NOMO-1 treated with dmso at 0.1 percent for 144 hours (cell line): ENCODE results near the gene AXIN1.
"Not testable (repeated sequence)": the region's sequence is repeated elsewhere in the genome, so short reads cannot be mapped to it uniquely, and the experiment has no call there.

Source experiments
- DNase-seq: peaks from one replicate; lab custom pipeline; 2025; ENCODE audit not compliant: unreplicated experiment; lab: John Stamatoyannopoulos, UW

Gene AXIN1

DNA sequence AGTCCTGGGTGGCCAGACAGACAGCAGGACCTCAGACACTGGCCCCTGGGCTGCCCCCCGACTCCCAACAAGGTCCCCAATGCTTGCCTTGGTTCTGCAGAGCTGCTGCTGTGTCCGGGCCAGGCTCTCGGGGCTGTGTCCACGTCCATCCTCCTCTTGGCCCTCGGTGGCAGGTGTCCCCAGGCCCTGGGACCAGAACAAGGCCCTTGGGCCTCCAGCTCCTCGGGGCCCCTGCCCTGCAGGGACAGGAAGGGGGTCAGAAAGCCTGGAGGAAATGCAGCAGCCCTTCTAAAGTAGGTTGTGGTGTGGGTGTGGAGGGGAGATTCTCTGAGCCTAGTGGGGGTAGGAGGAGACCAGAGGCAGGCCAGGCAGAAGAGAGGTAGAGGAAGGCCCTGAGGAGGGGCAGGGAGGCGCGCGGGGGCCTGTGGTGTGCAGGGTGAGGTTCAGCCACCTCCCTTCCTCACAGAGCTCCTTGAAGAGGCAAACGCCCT is 2.5 kb upstream of the AXIN1 start:
- DNase-seq = no peak

DNA sequence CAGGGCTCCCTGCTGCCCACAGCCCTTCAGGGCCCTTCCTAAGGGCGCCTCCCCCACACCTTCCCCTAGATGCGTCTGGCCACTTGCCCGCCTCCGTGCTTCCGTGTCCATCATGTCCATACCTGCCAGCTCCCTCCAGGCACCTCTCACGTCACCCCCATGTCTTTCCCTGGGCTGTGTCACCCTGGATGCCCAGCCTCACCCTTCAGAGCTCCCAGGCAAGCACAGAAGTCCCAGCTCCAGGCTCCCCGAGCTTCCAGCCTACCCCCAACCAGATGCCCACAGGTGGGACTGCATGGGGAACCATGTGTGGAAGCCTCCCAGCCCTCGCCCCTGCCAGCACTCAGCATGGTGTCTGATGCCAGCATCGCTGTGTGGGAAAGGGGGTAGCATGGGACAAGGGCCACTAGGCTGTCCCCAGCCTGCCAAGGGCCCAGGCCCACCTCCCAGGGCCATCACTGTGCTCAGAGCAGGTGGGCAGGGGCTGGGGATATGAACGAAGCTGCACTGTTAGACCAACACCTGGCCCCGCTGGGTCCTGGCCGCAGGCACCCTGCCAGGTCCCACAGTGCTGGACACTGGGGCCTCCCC is 1.9 kb upstream of the AXIN1 start:
- no peak for DNase-seq

DNA sequence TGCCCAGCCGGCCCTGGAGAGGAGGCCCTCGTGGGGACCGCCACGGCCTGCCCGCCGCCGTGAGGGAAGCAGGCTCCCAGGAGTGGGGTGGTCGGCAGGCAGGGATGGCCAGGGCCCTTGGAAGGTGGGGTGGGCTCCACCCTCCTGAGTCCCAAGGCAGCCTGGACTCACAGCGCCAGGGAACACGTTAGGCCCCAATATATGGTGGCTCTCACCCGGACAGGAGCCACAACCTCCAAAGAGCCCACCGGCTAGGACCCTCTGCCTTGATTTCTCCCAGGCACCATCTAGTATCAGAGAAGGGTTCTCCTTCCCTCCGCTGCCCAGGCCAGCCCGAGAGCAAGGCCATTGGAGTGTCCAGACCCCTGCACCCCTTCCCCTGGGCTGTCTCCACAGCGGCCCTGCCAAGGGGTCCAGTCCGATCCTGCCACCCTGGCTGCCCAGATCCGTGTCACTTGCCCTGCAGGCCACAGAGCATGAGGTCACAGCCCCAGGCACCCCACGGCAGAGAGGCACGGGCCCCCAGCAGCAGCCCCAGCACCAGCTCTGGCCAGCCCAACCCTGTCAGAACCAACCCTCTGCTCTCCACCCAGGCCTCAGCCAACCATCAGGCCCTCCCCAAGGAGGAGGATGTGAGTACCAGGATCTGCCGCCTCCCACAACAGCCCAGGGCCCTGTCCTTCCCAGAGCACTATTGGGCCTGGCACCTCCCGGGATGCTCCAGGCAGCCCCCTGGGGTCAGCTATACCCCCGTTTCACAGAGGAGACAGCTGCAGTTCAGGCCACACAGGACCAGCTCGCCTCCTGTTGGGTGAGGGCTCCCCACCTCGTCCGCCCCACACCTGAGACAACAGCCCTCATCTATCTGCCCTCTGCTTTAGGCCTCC is 1.1 kb upstream of the AXIN1 start:
- DNase-seq = no peak

DNA sequence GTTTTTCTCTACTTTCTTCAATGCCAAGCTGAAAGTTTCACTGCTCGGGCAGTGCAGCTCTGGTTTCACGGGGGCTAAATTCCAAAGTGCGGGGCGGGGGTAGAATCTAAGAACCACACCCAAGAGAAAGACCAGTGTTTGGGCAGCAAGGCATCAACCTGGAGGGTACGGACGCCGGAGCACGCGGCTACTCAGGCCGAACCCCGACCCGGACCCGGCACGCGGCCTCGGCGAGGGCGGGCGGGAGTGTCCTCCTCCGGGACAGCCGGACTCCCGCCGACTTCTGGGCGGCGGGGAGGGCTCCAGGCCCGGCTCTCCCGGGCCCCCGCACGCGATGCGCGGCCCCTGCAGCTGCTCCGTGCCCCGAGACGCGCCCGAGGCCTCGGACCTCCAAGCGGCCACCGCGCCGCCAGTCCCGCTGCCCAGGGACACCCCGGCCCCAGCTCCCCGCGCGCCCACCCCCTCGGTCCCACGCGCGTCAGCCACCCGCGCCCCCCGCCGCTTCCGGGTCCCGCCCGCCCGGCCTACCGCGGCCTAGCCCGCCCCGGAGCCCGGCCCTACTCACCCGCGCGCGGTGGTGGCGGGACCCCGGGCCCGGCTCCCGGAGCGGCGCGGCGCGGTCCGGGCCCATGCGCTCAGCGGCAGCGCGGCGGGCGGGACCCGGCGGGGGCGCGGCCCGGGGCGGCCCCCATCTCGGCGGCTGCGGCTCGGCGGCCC is 561 bp downstream of the AXIN1 start:
- no peak for DNase-seq

DNA sequence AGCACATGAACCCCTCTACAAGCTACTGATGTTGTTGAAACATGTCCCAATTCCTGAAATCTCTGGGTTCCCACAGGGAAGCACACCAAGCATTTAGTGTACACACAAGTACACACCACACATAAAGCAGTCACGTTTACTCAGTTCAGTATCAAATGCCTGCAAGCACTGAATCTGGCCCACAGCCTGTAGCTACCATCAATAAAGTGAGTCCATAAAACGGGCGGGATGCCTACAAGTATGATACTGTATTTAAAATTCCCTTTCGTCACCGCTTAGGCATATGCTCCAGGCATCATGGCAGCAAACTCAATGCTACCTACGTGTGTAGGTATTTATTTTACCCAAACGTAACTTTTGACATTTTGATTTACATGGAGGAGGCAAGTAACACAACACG is 2.3 kb downstream of the AXIN1 start:
- no peak for DNase-seq

DNA sequence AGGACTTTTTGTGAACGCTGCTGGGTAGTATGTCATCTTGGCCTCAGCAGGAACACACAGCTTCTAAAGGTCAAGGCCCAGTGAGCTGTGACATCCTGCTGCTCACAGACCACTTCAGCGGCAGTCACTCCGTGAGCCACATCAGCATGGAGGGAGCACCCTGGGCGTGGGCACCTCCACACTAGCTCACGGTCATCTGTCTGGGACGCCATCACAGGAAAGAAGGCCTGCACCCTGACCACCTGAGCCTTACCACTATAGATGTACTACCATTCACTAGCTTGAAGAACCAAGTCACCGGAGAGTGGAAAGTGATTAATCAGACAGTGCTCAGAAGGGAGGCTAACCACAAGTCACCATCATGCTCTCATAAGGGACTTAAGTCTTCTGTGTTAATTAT is 3.3 kb downstream of the AXIN1 start:
- no peak for DNase-seq

DNA sequence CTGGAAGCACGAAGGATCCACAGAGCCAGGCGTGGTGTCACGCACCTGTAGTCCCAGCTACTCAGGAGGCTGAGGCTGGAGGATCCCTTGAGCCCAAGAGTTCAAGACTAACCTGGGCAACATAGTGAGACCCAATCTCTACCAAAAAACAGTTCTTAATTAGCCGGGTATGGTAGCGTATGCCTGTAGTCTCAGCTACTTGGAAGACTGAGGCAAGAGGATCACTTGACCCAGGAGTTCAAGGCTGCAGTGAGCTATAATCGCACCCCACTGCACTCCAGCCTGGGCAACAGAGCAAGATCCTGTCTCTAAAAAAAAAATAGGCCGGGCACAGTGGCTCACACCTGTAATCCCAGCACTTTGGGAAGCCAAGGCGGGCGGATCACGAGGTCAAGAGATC is 4.0 kb downstream of the AXIN1 start:
- not testable (repeated sequence) for DNase-seq

DNA sequence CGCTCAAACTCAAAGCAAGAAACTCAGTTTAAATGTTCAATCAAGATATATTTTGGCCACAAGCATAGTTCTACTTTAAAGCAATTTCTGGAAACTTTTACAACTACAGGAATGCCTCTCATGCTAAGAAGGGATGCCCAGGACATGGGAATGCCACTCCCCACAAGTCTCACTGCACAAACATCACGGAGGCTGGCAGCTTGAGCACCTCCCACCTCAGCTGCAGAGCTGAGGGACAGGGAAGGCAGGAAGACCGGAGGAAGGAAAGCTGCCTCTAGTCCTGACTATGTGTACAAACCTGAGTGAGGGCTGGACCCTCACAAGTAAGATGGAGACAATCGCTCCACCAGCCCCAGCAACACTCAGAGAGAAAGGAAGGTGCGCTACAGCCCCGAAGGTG is 5.3 kb downstream of the AXIN1 start:
- DNase-seq = no peak

DNA sequence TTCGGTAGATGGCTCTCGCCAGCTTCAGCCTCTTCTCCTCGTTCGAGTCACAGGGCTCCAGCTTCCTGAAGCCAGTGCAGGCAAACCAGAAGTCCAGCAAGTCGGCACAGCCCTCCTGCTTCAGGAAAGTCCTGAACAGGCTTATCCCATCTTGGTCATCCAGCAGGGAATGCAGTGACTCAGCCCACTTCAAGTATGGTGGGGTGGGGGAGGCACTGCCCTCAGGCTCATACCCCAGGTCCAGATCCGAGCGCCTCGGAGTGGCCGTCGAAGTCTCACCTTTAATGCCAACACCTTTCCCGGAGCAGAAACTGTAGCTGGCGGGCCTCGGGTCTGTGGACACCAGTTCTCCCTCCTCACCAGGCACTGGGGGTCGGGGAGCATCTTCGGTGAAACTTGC is 5.9 kb downstream of the AXIN1 start:
- DNase-seq = no peak

DNA sequence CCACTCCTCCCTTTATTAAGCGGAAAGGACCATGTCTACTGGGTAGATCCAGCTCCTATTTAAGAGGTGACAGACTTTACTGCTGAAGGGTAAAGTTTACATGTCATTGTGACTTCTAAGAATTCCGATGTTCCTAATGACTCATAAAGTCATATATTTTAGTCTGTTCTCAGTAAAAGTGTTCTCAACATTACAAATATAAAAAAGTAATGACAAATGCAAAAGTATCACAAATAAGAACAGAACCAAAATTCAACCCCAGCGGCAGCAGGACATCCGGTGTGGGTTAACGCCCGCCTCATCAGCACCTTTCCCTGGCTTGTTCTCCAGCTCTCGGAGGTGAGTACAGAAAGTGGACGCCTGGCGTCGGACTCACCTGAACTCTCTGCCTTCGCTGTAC is 6.8 kb downstream of the AXIN1 start:
- DNase-seq = no peak

DNA sequence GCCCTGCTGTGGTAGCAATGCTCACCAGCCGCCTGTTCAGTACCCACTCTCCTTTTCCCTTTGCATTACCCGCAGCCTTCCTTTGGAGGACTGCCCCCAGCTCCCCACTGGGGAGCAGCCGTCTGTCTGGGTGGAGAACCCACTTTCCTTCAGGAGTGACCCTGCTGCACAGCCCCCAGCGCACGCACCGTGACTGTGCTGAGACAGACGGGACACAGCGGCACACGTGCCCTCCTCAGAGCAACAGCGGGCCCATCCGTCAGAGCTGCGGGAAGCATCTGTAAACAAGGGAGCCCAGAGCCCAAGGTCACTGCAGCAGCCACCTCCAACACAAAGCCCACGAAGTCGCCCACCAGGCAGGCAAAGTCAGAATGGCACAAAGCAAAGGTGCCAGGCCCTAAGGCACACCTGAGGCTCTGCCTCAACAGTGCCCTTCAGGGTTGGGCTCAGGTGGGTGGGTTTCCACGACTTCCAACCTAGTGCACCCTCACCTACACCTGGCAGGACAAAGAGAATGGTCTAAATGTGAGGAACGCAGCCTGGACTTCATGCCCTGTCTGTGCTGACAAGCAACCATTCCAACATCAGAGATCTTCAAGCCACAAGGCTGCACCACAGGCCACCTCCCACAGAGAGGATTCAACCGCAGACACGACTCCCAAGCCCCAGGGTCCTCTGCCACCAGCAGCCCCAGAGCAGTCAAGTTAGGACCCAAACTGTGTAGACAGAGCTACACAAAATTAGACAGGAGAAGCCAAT is 9.9 kb downstream of the AXIN1 start:
- DNase-seq = no peak

DNA sequence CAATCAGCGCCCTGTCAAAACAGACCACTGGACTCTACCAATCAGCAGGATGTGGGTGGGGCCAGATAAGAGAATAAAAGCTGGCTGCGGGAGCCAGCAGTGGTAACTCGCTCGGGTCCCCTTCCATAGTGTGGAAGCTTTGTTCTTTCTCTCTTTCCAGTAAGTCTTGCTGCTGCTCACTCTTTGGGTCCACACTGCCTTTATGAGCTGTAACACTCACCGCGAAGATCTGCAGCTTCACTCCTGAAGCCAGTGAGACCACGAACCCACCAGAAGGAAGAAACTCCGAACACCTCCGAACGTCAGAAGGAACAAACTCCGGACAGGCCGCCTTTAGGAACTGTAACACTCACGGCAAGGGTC is 10.6 kb downstream of the AXIN1 start:
- DNase-seq = not testable (repeated sequence)

DNA sequence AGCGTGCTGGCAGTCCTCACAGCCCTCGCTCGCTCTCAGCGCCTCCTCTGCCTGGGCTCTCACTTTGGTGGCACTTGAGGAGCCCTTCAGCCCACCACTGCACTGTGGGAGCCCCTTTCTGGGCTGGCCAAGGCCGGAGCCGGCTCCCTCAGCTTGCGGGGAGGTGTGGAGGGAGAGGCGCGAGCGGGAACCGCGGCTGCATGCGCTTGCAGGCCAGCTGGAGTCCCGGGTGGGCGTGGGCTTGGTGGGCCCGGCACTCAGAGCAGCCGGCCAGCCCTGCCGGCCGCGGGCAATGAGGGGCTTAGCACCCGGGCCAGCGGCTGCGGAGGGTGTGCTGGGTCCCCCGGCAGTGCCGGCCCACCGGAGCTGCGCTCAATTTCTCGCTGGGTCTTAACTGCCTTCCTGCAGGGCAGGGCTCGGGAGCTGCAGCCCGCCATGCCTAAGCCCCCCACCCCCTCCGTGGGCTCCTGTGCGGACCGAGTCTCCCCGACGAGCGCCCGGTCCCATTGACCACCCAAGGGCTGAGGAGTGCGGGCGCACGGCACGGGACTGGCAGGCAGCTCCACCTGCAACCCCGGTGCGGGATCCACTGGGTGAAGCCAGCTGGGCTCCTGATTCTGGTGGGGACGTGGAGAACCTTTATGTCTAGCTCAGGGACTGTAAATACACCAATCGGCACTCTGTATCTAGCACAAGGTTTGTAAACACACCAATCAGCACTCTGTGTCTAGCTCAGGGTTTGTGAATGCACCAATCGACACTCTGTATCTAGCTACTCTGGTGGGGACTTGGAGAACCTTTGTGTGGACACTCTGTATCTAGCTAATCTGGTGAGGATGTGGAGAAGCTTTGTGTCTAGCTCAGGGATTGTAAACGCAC is 11.2 kb downstream of the AXIN1 start:
- DNase-seq = not testable (repeated sequence)

DNA sequence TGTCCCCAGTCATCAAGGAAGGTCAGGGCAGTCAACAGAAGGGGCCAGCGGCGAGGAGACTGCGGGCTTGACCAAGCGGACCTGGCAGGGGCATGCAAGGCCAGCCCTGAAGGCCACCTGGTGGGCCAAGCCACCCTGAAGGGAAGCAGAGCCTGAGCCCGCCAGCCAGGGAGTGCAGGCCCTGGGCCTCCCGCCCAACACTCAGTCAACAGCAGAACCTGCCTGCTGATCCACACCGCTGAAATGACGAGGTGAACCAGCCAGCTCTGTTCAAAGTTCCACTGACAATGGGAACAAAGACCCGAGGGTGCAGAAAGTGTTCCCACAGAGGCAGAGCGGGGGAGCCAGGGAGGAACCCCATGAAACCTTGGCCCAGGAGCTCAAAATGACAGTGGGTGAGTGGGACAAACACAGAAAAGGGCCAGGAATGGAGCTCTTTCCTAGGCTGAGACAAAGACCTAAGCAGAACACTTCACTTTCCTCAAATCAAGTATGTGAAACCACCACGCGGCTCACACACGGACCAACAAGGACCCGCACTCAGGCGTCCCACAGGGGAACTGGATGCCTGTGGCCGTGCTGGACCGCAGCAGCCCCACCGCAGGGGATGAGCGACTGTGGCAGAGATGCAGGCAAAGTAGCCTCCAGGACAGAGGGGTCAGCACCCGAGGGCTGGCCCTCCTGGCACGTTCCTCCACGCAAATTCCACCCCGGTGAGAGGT is 12.0 kb downstream of the AXIN1 start:
- no peak for DNase-seq

DNA sequence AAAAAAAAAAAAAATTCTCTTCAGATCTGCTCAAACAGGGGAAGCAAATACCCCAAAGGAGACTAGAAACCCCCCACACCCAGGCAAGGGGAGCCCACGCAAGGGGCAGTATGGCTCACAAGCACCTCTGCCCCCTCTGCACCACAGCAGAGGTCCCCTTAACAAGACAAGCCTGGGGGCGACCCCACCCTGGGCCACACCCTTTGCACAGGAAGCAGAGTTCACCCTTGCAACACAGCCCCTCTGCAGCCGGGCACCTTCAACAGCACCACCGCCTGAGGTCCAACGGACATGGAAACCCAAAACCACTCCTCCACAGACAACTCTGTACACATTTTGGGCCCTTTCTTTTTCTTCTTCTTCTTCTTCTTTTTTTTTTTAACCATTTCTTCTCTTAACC is 12.8 kb downstream of the AXIN1 start:
- DNase-seq = peak; percentile 84

DNA sequence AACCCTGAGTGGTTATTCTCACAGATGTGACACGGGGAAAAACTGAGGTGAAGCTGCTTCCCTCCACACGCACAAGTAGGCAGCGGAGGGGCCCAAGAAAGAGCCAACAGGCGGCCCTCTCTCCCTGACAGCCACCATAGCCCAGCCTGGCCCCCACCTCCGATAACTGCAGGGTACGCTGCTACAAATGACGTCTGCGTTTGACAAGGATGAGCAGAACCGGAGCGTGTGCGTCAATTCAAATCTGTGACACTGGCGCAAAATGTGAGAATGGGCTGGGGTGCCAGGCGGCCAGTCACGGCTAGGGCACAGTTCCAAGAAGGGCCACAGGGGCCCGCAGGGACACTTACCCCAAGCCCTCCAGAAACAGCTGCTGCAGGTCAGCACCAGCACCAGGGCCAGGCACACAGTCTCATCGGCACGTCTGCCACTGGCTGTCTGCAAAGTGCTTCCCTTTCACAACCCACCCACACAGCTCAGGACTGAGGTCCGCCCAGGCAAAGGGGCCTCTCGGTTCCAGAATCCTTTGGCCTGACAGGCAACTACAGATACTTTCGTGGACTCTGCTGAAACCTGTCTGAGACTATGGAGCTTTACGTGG is 14.4 kb downstream of the AXIN1 start:
- DNase-seq = peak; percentile 26

DNA sequence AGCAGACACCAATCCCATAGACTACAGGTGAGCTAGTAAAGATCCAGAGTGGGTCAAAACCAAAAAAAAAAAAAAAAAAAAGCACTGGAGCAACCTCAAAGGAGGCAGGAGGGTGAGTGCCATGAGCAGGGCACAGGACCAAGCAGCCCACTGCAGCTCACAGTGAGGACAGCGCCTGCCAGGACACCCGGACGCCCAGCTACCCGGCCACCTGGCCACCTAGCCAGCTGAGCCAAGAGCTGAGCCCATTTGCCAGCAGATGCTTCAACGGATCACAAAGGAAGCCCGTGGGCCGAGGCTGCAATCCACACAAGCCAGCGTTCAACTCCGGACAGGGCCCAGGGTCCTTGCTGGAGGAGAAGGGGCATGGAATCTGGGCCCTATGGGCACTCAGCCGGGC is 15.1 kb downstream of the AXIN1 start:
- DNase-seq = no peak

DNA sequence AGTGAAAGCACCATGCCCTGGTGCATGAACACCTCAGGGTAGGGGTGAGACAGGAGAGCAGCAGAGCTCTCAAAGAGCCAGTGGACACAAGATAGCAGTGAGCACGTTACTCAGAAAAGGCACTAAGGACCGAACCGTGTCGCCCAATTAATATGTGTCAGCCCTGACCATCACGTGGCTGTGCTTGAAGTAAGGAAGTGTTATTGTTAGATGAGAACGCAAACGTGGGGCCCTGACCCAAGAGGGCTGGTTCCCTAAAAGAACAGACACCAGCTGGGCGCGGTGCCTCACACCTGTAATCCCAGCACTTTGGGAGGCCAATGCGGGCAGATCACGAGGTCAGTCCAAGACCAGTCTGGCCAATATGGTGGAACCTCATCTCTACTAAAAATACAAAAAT is 16.3 kb downstream of the AXIN1 start:
- DNase-seq = no peak
